Lung (tissue), 12 donors: ENCODE data around the gene ATP11B. TPM values are rescaled to one million over a fixed set of nuclear protein-coding genes. Genes with fewer than 3 reads are reported as not detected.

Source experiments
- ATAC-seq: fragments of 200-7000 bp; cut with Tn5 transposase; one replicate; pipeline ENCODE4 v1.9.1; 2020; ENCODE audit warnings: moderate number of reproducible peaks; ENCODE audit not compliant: insufficient read depth, low FRiP score
- DNase-seq, 3 donors: peaks; one replicate each; pipeline ENCODE4 v3.0.0-alpha.2; 2013 to 2017
- H3K27ac ChIP-seq, 2 donors: one replicate each; pipeline ENCODE4 v1.5.1; 2013; ENCODE audit warnings: mild to moderate bottlenecking in 2 of 2, moderate library complexity in 2 of 2, control low read depth in 1 of 2, inconsistent platforms in 1 of 2, low read depth in 1 of 2, low read length in 1 of 2
- H3K27me3 ChIP-seq, 3 donors: one replicate each; pipeline ENCODE4 v1.5.1; 2013; ENCODE audit warnings: low read length in 2 of 3; ENCODE audit not compliant: control insufficient read depth in 3 of 3, insufficient read depth in 3 of 3
- H3K36me3 ChIP-seq, 4 donors: one replicate each; pipeline ENCODE4 v1.5.1; 2013; ENCODE audit warnings: low read length in 4 of 4, mild to moderate bottlenecking in 1 of 4, moderate library complexity in 1 of 4; ENCODE audit not compliant: control insufficient read depth in 4 of 4, insufficient read depth in 4 of 4
- H3K4me1 ChIP-seq, 5 donors: one replicate each; pipeline ENCODE4 v1.5.1; 2013; ENCODE audit warnings: low read length in 5 of 5, mild to moderate bottlenecking in 2 of 5, moderate library complexity in 1 of 5; ENCODE audit not compliant: control insufficient read depth in 5 of 5, insufficient read depth in 5 of 5
- H3K4me3 ChIP-seq: one replicate; pipeline ENCODE4 v1.5.1; 2013; ENCODE audit warnings: mild to moderate bottlenecking, control low read depth, moderate library complexity
- H3K9ac ChIP-seq, 2 donors: one replicate each; pipeline ENCODE4 v1.5.1; 2013; ENCODE audit warnings: low read length in 2 of 2, control low read depth in 1 of 2; ENCODE audit not compliant: insufficient read depth in 1 of 2
- H3K9me3 ChIP-seq, 4 donors: one replicate each; pipeline ENCODE4 v1.5.1; 2013; ENCODE audit warnings: low read length in 3 of 4, mild to moderate bottlenecking in 1 of 4, moderate library complexity in 1 of 4; ENCODE audit not compliant: control insufficient read depth in 4 of 4, insufficient read depth in 3 of 4
- CTCF ChIP-seq: IDR thresholded peaks from 2 replicates; pipeline ENCODE4 v1.5.1; 2012; ENCODE audit warnings: mild to moderate bottlenecking; ENCODE audit errors: control extremely low read depth, extremely low read depth
- WGBS, 2 donors: extraction: QIAGEN DNeasy Blood & Tissue Kit; methylation state at CpG; one replicate each; pipeline ENCODE4 v1.1.7; 2013; 5-methylcytosine and 5-hydroxymethylcytosine counted together
- polyA plus RNA-seq, 2 donors: library from polyadenylated mRNA; stranded (reverse); fragments of 200-250 nt; gene quantifications; one replicate each; pipeline ENCODE4 v1.2.1, GENCODE V29; 2013
- total RNA-seq, 2 donors: library from RNA; depleted of rRNA in 1 of 2; stranded (reverse); fragments of >200 nt in 1 of 2; gene quantifications; one replicate each; pipeline ENCODE4 v1.2.1, GENCODE V29; 2014 to 2021
- donor health status: control.
- donor health status: control.
- donor health status: Bipolar disorder and iron deficiency.
- donor health status: healthy.
- donor health status: DM: yes; HTN: yes; CAD: no.

ATP11B gene
- total and polyA plus RNA-seq, 4 donors, result 8.3 to 111 (median 39.7) TPM

DNA sequence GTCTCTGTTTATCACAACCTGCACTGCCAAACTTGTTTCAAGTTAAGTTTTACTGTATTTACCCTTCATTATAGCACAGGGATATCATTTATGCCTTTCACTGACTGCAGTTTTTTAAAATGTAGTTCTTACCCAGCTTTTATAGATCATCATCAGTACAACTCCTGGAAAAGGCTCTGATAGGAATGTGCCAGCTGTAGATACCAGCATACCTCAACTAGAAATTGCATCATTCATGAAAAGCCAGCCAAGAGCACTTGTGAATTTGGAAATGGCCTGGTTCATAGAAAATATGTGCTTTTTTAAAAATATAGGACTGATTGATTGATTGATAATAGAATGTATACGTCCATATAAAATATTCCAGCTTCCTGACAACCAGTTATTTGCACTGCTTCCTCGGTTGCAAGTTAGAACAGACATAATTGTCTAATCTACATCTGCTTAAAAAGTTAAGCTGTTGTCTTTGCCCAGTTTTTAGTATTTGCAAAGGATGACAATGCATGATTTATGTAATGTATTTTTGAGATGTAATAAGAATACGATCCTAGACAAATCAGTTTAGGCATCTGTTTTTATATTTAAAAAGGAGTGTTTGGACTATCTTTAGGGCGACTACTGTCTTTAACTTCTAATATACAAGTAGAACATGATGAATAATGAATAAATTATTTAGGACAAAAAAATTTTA is 128.5 kb downstream of the ATP11B start:
- DNase-seq (no peak), ATAC-seq (no peak)
- Histone ChIP-seq H3K4me1 (peaks cover 0 to 2% (median 0%) of the 10 kb centered on the region in 5 donors), H3K27ac (no peak overlapping the region), H3K9me3 (no peaks in the 10 kb centered on the region), H3K36me3 (peaks cover 0 to 2% (median 2%) of the 10 kb centered on the region in 4 donors), H3K4me3 (no peak overlapping the region), H3K9ac (no peak overlapping the region), H3K27me3 (no peaks in the 10 kb centered on the region)
- TF ChIP-seq CTCF, result no peak
- WGBS, 2 donors, result 81 to 88% methylated on average over 4 of the region's 4 CpGs

GRCh38 chr3:182925330-182925943 is 132.1 kb downstream of the ATP11B start:
- no peak for TF ChIP-seq CTCF
- Histone ChIP-seq H3K9ac (no peak overlapping the region), H3K36me3 (peaks cover 0 to 1% (median 0%) of the 10 kb centered on the region in 4 donors), H3K4me1 (no peaks in the 10 kb centered on the region), H3K9me3 (no peaks in the 10 kb centered on the region), H3K27ac (peak overlapping the region in 1 of 2 donors; percentile 28), H3K27me3 (no peaks in the 10 kb centered on the region), H3K4me3 (no peak overlapping the region)
- 71 to 77% methylated on average over 4 of the region's 4 CpGs for WGBS, 2 donors
- DNase-seq, result peak in 2 of 3 donors; percentile 17 to 20
- no peak for ATAC-seq

- H3K36me3 ChIP-seq, result no peaks in the 10 kb centered on the region
- ATAC-seq (no peak), DNase-seq (no peak)
- H3K27me3 ChIP-seq, result no peaks in the 10 kb centered on the region
- WGBS, 2 donors, result 88 to 94% methylated on average over 3 of the region's 3 CpGs
- H3K27ac ChIP-seq, result peak overlapping the region in 1 of 2 donors; percentile 28
- TF ChIP-seq CTCF, result no peak
- H3K4me1 ChIP-seq, result no peaks in the 10 kb centered on the region
- no peak overlapping the region for H3K4me3 ChIP-seq
- no peaks in the 10 kb centered on the region for H3K9me3 ChIP-seq
- no peak overlapping the region for H3K9ac ChIP-seq
Measured at GRCh38 chr3:182925944-182926337, 132.6 kb downstream of the ATP11B start.
